Liver (tissue), 9 donors: ENCODE data around the gene MRPL55. TPM values are rescaled to one million over a fixed set of nuclear protein-coding genes. Genes with fewer than 3 reads are reported as not detected.

Source experiments
- DNase-seq: peaks from one replicate; pipeline ENCODE4 v3.0.0-alpha.2; 2017; ENCODE audit warnings: low spot score
- H3K27ac ChIP-seq, 2 donors: one replicate each; pipeline ENCODE4 v1.7.0; 2013; ENCODE audit warnings: inconsistent platforms in 2 of 2, low read length in 2 of 2, control low read depth in 1 of 2, low read depth in 1 of 2, mild to moderate bottlenecking in 1 of 2
- H3K27me3 ChIP-seq, 4 donors: one replicate each; pipeline versions ENCODE4 v1.6.1 to v1.7.0; 2013; ENCODE audit warnings: low read length in 3 of 4, inconsistent platforms in 1 of 4, mild to moderate bottlenecking in 1 of 4, moderate library complexity in 1 of 4; ENCODE audit not compliant: control insufficient read depth in 4 of 4, insufficient read depth in 4 of 4
- H3K36me3 ChIP-seq, 4 donors: one replicate each; pipeline versions ENCODE4 v1.6.1 to v1.7.0; 2013; ENCODE audit warnings: low read length in 3 of 4, mild to moderate bottlenecking in 3 of 4, low read depth in 1 of 4, moderate library complexity in 1 of 4; ENCODE audit not compliant: control insufficient read depth in 4 of 4, insufficient read depth in 3 of 4
- H3K4me1 ChIP-seq, 4 donors: one replicate each; pipeline versions ENCODE4 v1.6.1 to v1.7.0; 2013; ENCODE audit warnings: low read length in 3 of 4, mild to moderate bottlenecking in 3 of 4, moderate library complexity in 1 of 4; ENCODE audit not compliant: control insufficient read depth in 4 of 4, insufficient read depth in 4 of 4
- H3K4me3 ChIP-seq, 3 donors: one replicate each; pipeline versions ENCODE4 v1.6.1 to v1.7.0; 2013; ENCODE audit warnings: low read length in 3 of 3, control low read depth in 1 of 3, low read depth in 1 of 3, mild to moderate bottlenecking in 1 of 3
- H3K9ac ChIP-seq, 2 donors: one replicate each; pipeline ENCODE4 v1.7.0; 2013; ENCODE audit warnings: low read length in 2 of 2, mild to moderate bottlenecking in 2 of 2, moderate library complexity in 2 of 2, control low read depth in 1 of 2, low read depth in 1 of 2
- H3K9me3 ChIP-seq, 4 donors: one replicate each; pipeline versions ENCODE4 v1.6.1 to v1.7.0; 2013; ENCODE audit warnings: low read length in 3 of 4; ENCODE audit not compliant: control insufficient read depth in 4 of 4
- ATF3 ChIP-seq: IDR thresholded peaks from 2 replicates; pipeline ENCODE4 v1.6.1; 2016; ENCODE audit warnings: antibody characterized with exemption
- EGR1 ChIP-seq, 2 donors: IDR thresholded peaks; 2 replicates each; pipeline ENCODE4 v1.6.1; 2016 to 2018; ENCODE audit warnings: antibody characterized with exemption in 2 of 2, low read depth in 2 of 2
- FOXA1 ChIP-seq: IDR thresholded peaks from 2 replicates; pipeline ENCODE4 v1.6.1; 2016; ENCODE audit warnings: antibody characterized with exemption
- FOXA2 ChIP-seq: IDR thresholded peaks from 2 replicates; pipeline ENCODE4 v1.6.1; 2016; ENCODE audit warnings: antibody characterized with exemption
- GABPA ChIP-seq, 2 donors: IDR thresholded peaks in 1 of 2; conservative IDR thresholded peaks in 1 of 2; 2 replicates each; pipeline ENCODE4 v1.6.1; 2016; ENCODE audit warnings: antibody characterized with exemption in 2 of 2, mild to moderate bottlenecking in 1 of 2, moderate library complexity in 1 of 2
- HNF4A ChIP-seq, 2 donors: conservative IDR thresholded peaks; 2 replicates each; pipeline ENCODE4 v1.6.1; 2016; ENCODE audit warnings: antibody characterized with exemption in 2 of 2, mild to moderate bottlenecking in 2 of 2
- HNF4G ChIP-seq: IDR thresholded peaks from 2 replicates; pipeline ENCODE4 v1.6.1; 2016; ENCODE audit warnings: antibody characterized with exemption
- JUND ChIP-seq, 2 donors: IDR thresholded peaks; 2 replicates each; pipeline ENCODE4 v1.6.1; 2016; ENCODE audit warnings: antibody characterized with exemption in 2 of 2
- NR2F2 ChIP-seq: IDR thresholded peaks from 2 replicates; pipeline ENCODE4 v1.6.1; 2016; ENCODE audit warnings: antibody characterized with exemption
- RAD21 ChIP-seq, 2 donors: IDR thresholded peaks; 2 replicates each; pipeline ENCODE4 v1.6.1; 2016; ENCODE audit warnings: antibody characterized with exemption in 2 of 2, mild to moderate bottlenecking in 2 of 2
- REST ChIP-seq: IDR thresholded peaks from 2 replicates; pipeline ENCODE4 v1.6.1; 2016; ENCODE audit warnings: antibody characterized with exemption, mild to moderate bottlenecking
- RXRA ChIP-seq, 2 donors: IDR thresholded peaks; 2 replicates each; pipeline ENCODE4 v1.6.1; 2017 to 2018; ENCODE audit warnings: antibody characterized with exemption in 2 of 2, mild to moderate bottlenecking in 1 of 2
- SP1 ChIP-seq: IDR thresholded peaks from 2 replicates; pipeline ENCODE4 v1.6.1; 2018; ENCODE audit warnings: antibody characterized with exemption, mild to moderate bottlenecking
- TAF1 ChIP-seq: conservative IDR thresholded peaks from 2 replicates; pipeline ENCODE4 v1.6.1; 2016; ENCODE audit warnings: antibody characterized with exemption, mild to moderate bottlenecking
- YY1 ChIP-seq: IDR thresholded peaks from 2 replicates; pipeline ENCODE4 v1.6.1; 2016; ENCODE audit warnings: antibody characterized with exemption, mild to moderate bottlenecking
- ZBTB33 ChIP-seq: IDR thresholded peaks from 2 replicates; pipeline ENCODE4 v1.6.1; 2016; ENCODE audit warnings: antibody characterized with exemption
- WGBS: extraction: QIAGEN DNeasy Blood & Tissue Kit; methylation state at CpG from one replicate; pipeline ENCODE4 v1.1.7; 2013; 5-methylcytosine and 5-hydroxymethylcytosine counted together
- polyA plus RNA-seq, 2 donors: library from polyadenylated mRNA; stranded (reverse) in 1 of 2; unstranded in 1 of 2; fragments of 200-250 nt in 1 of 2; fragments of >200 nt in 1 of 2; fragmentation: Nextera tagmentation in 1 of 2; extraction: Ambion mirVana in 1 of 2; gene quantifications; one replicate each; pipeline versions ENCODE4 v1.2.1 to v1.2.3, GENCODE V29; 2013 to 2015
- total RNA-seq, 2 donors: library from RNA; depleted of rRNA; stranded (reverse); fragments of >200 nt; gene quantifications; one replicate each; pipeline ENCODE4 v1.2.3, GENCODE V29; 2014
- TF ChIP-seq, protein P1 (sequence below): IDR thresholded peaks from 2 replicates; pipeline ENCODE4 v1.6.1; 2016; ENCODE audit warnings: antibody characterized with exemption
- donor health status: healthy.
- donor health status: healthy.
- donor health status: healthy.
- donor health status: healthy.
- donor health status: healthy.

The MRPL55 gene
- total and polyA plus RNA-seq, 4 donors: 38.9 to 119 (median 62.0) TPM

- no peak overlapping the region for H3K4me3 ChIP-seq
- no peaks in the 10 kb centered on the region for H3K4me1 ChIP-seq
- no peaks in the 10 kb centered on the region for H3K36me3 ChIP-seq
- H3K9me3 ChIP-seq: no peaks in the 10 kb centered on the region
- H3K27me3 ChIP-seq: no peaks in the 10 kb centered on the region
- no peak overlapping the region for H3K27ac ChIP-seq
- H3K9ac ChIP-seq: no peak overlapping the region
- TF ChIP-seq FOXA2: no peak
- no peak for TF ChIP-seq EGR1 (IDR thresholded peaks at IDR 0.05; ENCODE audit: low read depth in 2 of 2)
- TF ChIP-seq TAF1: no peak
- TF ChIP-seq GABPA (IDR thresholded peaks at IDR 0.05 in 1 of 2, conservative IDR thresholded peaks at IDR 0.05 in 1 of 2): no peak
- no peak for TF ChIP-seq JUND (IDR thresholded peaks at IDR 0.05)
- TF ChIP-seq, protein P1, sequence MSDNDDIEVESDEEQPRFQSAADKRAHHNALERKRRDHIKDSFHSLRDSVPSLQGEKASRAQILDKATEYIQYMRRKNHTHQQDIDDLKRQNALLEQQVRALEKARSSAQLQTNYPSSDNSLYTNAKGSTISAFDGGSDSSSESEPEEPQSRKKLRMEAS: no peak
- no peak for TF ChIP-seq SP1
- no peak for TF ChIP-seq ATF3
- TF ChIP-seq RXRA (IDR thresholded peaks at IDR 0.05): no peak
- no peak for TF ChIP-seq FOXA1
- no peak for TF ChIP-seq REST
- TF ChIP-seq HNF4G: no peak
- TF ChIP-seq YY1: no peak
- no peak for DNase-seq
- 73% methylated on average over 23 of the region's 23 CpGs for WGBS
Measured at GRCh38 chr1:228073061-228073856, 35.8 kb downstream of the MRPL55 start.

DNA sequence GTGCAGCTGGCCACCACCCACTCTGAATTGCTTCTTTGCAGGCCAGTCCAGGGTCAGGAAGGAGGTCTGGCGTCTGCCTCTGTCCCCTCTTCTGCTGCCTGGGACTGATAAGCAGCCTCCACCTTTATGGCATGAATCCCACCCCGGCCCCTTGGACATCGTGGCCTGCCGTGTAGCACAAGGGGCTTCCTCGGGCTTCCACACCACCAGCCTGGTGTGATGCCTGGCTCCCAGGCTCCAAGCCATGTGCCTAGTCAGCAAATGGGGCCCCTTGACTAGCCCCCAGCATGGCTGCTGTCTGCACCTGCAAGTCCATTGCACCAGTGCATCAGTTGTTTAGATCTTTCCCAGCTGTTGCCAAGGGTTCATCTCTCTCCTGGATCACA, 36.4 kb downstream of the MRPL55 start:
- Histone ChIP-seq H3K4me1 (no peaks in the 10 kb centered on the region), H3K27ac (no peak overlapping the region), H3K9ac (no peak overlapping the region), H3K9me3 (no peaks in the 10 kb centered on the region), H3K27me3 (no peaks in the 10 kb centered on the region), H3K36me3 (no peaks in the 10 kb centered on the region), H3K4me3 (no peak overlapping the region)
- no peak for DNase-seq
- no peak for TF ChIP-seq GABPA (IDR thresholded peaks at IDR 0.05 in 1 of 2, conservative IDR thresholded peaks at IDR 0.05 in 1 of 2)
- TF ChIP-seq RXRA (IDR thresholded peaks at IDR 0.05): no peak
- no peak for TF ChIP-seq HNF4G
- no peak for TF ChIP-seq SP1
- no peak for TF ChIP-seq ZBTB33
- TF ChIP-seq FOXA1: no peak
- no peak for TF ChIP-seq JUND (IDR thresholded peaks at IDR 0.05)
- TF ChIP-seq RAD21 (IDR thresholded peaks at IDR 0.05): no peak
- TF ChIP-seq FOXA2: no peak
- TF ChIP-seq HNF4A (conservative IDR thresholded peaks at IDR 0.05): no peak
- no peak for TF ChIP-seq TAF1
- no peak for TF ChIP-seq NR2F2
- no peak for TF ChIP-seq YY1
- TF ChIP-seq ATF3: no peak
- TF ChIP-seq REST: no peak
- WGBS: 53% methylated on average over 5 of the region's 5 CpGs
